ENCODE results near the gene CADM1. TPM values are rescaled to one million over a fixed set of nuclear protein-coding genes. Genes with fewer than 3 reads are reported as not detected.

Gene CADM1
- total RNA-seq, 6 experiments from 2014 or later, result 21.1 to 56.7 (median 30.6) TPM

GRCh38 chr11:115489466-115489865, 14.7 kb downstream of the CADM1 start:
- TF ChIP-seq POLR2A (IDR thresholded peaks at IDR 0.05) (no peak), CTCF (IDR thresholded peaks at IDR 0.05) (no peak)
- H3K36me3 ChIP-seq, result no peaks in the 10 kb centered on the region
- WGBS (ENCODE audit: insufficient coverage, low coverage, low lambda C conversion rate, missing lambda C conversion rate), result 89% methylated on average over 4 of the region's 4 CpGs
- no peaks in the 10 kb centered on the region for H3K27me3 ChIP-seq
- no peaks in the 10 kb centered on the region for H3K9me3 ChIP-seq
- H3K4me1 ChIP-seq, result peaks cover 0 to 21% (median 6%) of the 10 kb centered on the region in 4 donors
- intact Hi-C loops (cut with DNase I), result no loop called here
- H3K27ac ChIP-seq, result no peak overlapping the region
- no peak overlapping the region for H3K4me3 ChIP-seq
- DNase-seq (no peak), ATAC-seq (no peak)

- H3K27ac ChIP-seq, result no peak overlapping the region
- 47% methylated on average over 3 of the region's 3 CpGs for WGBS (ENCODE audit: insufficient coverage, low coverage, low lambda C conversion rate, missing lambda C conversion rate)
- no peaks in the 10 kb centered on the region for H3K36me3 ChIP-seq
- H3K27me3 ChIP-seq, result no peaks in the 10 kb centered on the region
- no peak overlapping the region for H3K4me3 ChIP-seq
- no peak for TF ChIP-seq POLR2A (IDR thresholded peaks at IDR 0.05)
- no peak for TF ChIP-seq CTCF (IDR thresholded peaks at IDR 0.05)
- H3K4me1 ChIP-seq, result peaks cover 0 to 17% (median 4%) of the 10 kb centered on the region in 4 donors
- intact Hi-C loops (cut with DNase I), result no loop called here
- DNase-seq, result no peak
- ATAC-seq, result peak in 3 of 4 donors; percentile 42 to 75 (median 43)
- no peaks in the 10 kb centered on the region for H3K9me3 ChIP-seq
Measured at GRCh38 chr11:115488945-115489344, 15.3 kb downstream of the CADM1 start.

GRCh38 chr11:115481528-115481927, 22.7 kb downstream of the CADM1 start:
- peak in 1 of 4 donors; percentile 59 for ATAC-seq
- TF ChIP-seq CTCF (IDR thresholded peaks at IDR 0.05) (no peak), POLR2A (IDR thresholded peaks at IDR 0.05) (no peak)

GRCh38 chr11:115480611-115481010, 23.6 kb downstream of the CADM1 start:
- H3K27me3 ChIP-seq, result no peaks in the 10 kb centered on the region
- ATAC-seq, result no peak
- WGBS (ENCODE audit: insufficient coverage, low coverage, low lambda C conversion rate, missing lambda C conversion rate), result 86% methylated on average over 1 of the region's 1 CpG
- intact Hi-C loops (cut with DNase I), result no loop called here
- H3K4me3 ChIP-seq, result no peak overlapping the region
- no peaks in the 10 kb centered on the region for H3K9me3 ChIP-seq
- no peak for TF ChIP-seq CTCF (IDR thresholded peaks at IDR 0.05)
- no peak for TF ChIP-seq POLR2A (IDR thresholded peaks at IDR 0.05)
- peaks cover 0 to 3% (median 0%) of the 10 kb centered on the region in 4 donors for H3K4me1 ChIP-seq
- no peak overlapping the region for H3K27ac ChIP-seq
- H3K36me3 ChIP-seq, result no peaks in the 10 kb centered on the region
- DNase-seq, result no peak

More at GRCh38 chr11:115481528-115481927, 22.7 kb downstream of the CADM1 start:
- no peak for DNase-seq
- Histone ChIP-seq H3K27me3 (no peaks in the 10 kb centered on the region), H3K4me1 (no peaks in the 10 kb centered on the region), H3K36me3 (no peaks in the 10 kb centered on the region), H3K9me3 (no peaks in the 10 kb centered on the region), H3K4me3 (no peak overlapping the region), H3K27ac (no peak overlapping the region)
- WGBS (ENCODE audit: insufficient coverage, low coverage, low lambda C conversion rate, missing lambda C conversion rate), result 94% methylated on average over 2 of the region's 2 CpGs
- intact Hi-C loops (cut with DNase I), result no loop called here

GRCh38 chr11:115477410-115477809, 26.8 kb downstream of the CADM1 start:
- DNase-seq (no peak), ATAC-seq (no peak)
- Histone ChIP-seq H3K4me1 (peaks cover 0 to 9% (median 0%) of the 10 kb centered on the region in 4 donors), H3K27me3 (no peaks in the 10 kb centered on the region), H3K27ac (no peak overlapping the region), H3K4me3 (no peak overlapping the region), H3K36me3 (no peaks in the 10 kb centered on the region), H3K9me3 (no peaks in the 10 kb centered on the region)
- WGBS (ENCODE audit: insufficient coverage, low coverage, low lambda C conversion rate, missing lambda C conversion rate), result 29% methylated on average over 1 of the region's 1 CpG
- TF ChIP-seq CTCF (IDR thresholded peaks at IDR 0.05) (no peak), POLR2A (IDR thresholded peaks at IDR 0.05) (no peak)
- intact Hi-C loops (cut with DNase I), result no loop called here

All from right lobe of liver (tissue), 6 donors.